ENCODE data around the gene ARID1B. TPM values are rescaled to one million over a fixed set of nuclear protein-coding genes. Genes with fewer than 3 reads are reported as not detected.

Gene ARID1B
- total and polyA plus RNA-seq, 9 of the 15 experiments (the other 6 are each of a cell fraction or from before 2014, with no cell fraction given): 12.5 to 50.5 (median 25.8) TPM

DNA sequence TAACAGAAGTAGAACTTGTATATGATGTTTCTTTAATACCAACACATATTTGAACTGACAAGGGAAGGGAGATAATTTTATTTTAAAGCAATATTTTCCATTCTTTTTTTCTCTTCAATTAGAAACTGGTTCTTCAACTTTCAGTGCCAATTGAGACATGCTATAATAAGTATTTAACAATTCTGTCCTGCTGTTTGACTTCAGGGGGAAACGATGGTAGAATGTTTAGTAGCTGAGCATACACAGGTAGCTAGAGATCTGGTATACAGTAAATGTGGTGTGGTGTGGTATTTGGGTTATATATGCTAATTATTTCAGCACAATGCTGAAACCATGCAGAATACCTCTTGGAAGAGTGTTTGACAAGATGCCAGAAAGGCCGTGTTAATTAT, 156.9 kb downstream of the ARID1B start (continued):
- TF ChIP-seq, protein P1, sequence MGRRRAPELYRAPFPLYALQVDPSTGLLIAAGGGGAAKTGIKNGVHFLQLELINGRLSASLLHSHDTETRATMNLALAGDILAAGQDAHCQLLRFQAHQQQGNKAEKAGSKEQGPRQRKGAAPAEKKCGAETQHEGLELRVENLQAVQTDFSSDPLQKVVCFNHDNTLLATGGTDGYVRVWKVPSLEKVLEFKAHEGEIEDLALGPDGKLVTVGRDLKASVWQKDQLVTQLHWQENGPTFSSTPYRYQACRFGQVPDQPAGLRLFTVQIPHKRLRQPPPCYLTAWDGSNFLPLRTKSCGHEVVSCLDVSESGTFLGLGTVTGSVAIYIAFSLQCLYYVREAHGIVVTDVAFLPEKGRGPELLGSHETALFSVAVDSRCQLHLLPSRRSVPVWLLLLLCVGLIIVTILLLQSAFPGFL (CRISPR knock-in tag; IDR thresholded peaks at IDR 0.05): no peak
- TF ChIP-seq, protein P2, sequence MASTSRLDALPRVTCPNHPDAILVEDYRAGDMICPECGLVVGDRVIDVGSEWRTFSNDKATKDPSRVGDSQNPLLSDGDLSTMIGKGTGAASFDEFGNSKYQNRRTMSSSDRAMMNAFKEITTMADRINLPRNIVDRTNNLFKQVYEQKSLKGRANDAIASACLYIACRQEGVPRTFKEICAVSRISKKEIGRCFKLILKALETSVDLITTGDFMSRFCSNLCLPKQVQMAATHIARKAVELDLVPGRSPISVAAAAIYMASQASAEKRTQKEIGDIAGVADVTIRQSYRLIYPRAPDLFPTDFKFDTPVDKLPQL (IDR thresholded peaks at IDR 0.05; ENCODE audit: extremely low read depth, insufficient read length): no peak
- TF ChIP-seq ZNF75A (CRISPR knock-in tag; IDR thresholded peaks at IDR 0.05) (no peak), U2AF1 (optimal IDR thresholded peaks at IDR 0.05; ENCODE audit: low read depth, low read length) (no peak), ZNF79 (CRISPR knock-in tag; IDR thresholded peaks at IDR 0.05; ENCODE audit: low read depth) (no peak), ZNF324 (CRISPR knock-in tag; IDR thresholded peaks at IDR 0.05) (no peak), PHF8 (IDR thresholded peaks at IDR 0.05; ENCODE audit: borderline replicate concordance, low read length) (no peak), WHSC1 (IDR thresholded peaks at IDR 0.05; ENCODE audit: low read length) (no peak), CBFA2T3 (IDR thresholded peaks at IDR 0.05) (no peak), MCM7 (IDR thresholded peaks at IDR 0.05) (no peak), GATAD2B (IDR thresholded peaks at IDR 0.05; ENCODE audit: borderline replicate concordance) (no peak), HCFC1 (IDR thresholded peaks at IDR 0.05; ENCODE audit: low read depth, low read length) (no peak)
- TF ChIP-seq, protein P3, sequence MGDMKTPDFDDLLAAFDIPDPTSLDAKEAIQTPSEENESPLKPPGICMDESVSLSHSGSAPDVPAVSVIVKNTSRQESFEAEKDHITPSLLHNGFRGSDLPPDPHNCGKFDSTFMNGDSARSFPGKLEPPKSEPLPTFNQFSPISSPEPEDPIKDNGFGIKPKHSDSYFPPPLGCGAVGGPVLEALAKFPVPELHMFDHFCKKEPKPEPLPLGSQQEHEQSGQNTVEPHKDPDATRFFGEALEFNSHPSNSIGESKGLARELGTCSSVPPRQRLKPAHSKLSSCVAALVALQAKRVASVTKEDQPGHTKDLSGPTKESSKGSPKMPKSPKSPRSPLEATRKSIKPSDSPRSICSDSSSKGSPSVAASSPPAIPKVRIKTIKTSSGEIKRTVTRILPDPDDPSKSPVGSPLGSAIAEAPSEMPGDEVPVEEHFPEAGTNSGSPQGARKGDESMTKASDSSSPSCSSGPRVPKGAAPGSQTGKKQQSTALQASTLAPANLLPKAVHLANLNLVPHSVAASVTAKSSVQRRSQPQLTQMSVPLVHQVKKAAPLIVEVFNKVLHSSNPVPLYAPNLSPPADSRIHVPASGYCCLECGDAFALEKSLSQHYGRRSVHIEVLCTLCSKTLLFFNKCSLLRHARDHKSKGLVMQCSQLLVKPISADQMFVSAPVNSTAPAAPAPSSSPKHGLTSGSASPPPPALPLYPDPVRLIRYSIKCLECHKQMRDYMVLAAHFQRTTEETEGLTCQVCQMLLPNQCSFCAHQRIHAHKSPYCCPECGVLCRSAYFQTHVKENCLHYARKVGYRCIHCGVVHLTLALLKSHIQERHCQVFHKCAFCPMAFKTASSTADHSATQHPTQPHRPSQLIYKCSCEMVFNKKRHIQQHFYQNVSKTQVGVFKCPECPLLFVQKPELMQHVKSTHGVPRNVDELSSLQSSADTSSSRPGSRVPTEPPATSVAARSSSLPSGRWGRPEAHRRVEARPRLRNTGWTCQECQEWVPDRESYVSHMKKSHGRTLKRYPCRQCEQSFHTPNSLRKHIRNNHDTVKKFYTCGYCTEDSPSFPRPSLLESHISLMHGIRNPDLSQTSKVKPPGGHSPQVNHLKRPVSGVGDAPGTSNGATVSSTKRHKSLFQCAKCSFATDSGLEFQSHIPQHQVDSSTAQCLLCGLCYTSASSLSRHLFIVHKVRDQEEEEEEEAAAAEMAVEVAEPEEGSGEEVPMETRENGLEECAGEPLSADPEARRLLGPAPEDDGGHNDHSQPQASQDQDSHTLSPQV (IDR thresholded peaks at IDR 0.05): no peak
- TF ChIP-seq, protein P4, sequence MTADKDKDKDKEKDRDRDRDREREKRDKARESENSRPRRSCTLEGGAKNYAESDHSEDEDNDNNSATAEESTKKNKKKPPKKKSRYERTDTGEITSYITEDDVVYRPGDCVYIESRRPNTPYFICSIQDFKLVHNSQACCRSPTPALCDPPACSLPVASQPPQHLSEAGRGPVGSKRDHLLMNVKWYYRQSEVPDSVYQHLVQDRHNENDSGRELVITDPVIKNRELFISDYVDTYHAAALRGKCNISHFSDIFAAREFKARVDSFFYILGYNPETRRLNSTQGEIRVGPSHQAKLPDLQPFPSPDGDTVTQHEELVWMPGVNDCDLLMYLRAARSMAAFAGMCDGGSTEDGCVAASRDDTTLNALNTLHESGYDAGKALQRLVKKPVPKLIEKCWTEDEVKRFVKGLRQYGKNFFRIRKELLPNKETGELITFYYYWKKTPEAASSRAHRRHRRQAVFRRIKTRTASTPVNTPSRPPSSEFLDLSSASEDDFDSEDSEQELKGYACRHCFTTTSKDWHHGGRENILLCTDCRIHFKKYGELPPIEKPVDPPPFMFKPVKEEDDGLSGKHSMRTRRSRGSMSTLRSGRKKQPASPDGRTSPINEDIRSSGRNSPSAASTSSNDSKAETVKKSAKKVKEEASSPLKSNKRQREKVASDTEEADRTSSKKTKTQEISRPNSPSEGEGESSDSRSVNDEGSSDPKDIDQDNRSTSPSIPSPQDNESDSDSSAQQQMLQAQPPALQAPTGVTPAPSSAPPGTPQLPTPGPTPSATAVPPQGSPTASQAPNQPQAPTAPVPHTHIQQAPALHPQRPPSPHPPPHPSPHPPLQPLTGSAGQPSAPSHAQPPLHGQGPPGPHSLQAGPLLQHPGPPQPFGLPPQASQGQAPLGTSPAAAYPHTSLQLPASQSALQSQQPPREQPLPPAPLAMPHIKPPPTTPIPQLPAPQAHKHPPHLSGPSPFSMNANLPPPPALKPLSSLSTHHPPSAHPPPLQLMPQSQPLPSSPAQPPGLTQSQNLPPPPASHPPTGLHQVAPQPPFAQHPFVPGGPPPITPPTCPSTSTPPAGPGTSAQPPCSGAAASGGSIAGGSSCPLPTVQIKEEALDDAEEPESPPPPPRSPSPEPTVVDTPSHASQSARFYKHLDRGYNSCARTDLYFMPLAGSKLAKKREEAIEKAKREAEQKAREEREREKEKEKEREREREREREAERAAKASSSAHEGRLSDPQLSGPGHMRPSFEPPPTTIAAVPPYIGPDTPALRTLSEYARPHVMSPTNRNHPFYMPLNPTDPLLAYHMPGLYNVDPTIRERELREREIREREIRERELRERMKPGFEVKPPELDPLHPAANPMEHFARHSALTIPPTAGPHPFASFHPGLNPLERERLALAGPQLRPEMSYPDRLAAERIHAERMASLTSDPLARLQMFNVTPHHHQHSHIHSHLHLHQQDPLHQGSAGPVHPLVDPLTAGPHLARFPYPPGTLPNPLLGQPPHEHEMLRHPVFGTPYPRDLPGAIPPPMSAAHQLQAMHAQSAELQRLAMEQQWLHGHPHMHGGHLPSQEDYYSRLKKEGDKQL (CRISPR knock-in tag; IDR thresholded peaks at IDR 0.05; ENCODE audit: borderline replicate concordance): no peak
